HG03060 (cell line): ENCODE measurements around the gene FCRL2.
"Not testable (repeated sequence)": the region's sequence is repeated elsewhere in the genome, so short reads cannot be mapped to it uniquely, and the experiment has no call there.

Experiments used
- ATAC-seq: cut with Tn5 transposase; IDR thresholded peaks from one replicate; pipeline ENCODE4 v1.9.1; 2021; ENCODE audit warnings: low read depth, moderate number of reproducible peaks; ENCODE audit not compliant: unreplicated experiment

Gene FCRL2

DNA sequence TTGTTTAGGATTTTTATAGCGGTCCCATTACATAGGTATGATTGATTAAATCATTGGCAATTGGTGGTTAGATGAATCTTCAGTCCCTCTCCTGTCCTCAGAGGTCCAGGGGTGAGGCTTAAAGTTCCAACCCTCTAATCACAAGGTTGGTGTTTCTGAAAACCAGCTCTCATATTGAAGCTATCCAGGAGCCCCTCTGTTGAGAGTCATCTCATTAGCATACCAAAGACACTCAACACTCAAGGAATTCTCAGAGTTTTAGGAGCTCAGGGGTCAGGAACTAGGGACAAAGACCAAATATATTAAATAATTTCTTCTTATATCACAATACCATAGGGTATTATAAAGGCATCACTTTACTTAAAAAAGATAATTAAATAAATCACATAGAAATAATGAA lies 23.3 kb downstream of the FCRL2 start:
- no peak for ATAC-seq

- ATAC-seq: no peak
These were observed 25.6 kb downstream of the FCRL2 start for GRCh38 chr1:157751283-157751682.

DNA sequence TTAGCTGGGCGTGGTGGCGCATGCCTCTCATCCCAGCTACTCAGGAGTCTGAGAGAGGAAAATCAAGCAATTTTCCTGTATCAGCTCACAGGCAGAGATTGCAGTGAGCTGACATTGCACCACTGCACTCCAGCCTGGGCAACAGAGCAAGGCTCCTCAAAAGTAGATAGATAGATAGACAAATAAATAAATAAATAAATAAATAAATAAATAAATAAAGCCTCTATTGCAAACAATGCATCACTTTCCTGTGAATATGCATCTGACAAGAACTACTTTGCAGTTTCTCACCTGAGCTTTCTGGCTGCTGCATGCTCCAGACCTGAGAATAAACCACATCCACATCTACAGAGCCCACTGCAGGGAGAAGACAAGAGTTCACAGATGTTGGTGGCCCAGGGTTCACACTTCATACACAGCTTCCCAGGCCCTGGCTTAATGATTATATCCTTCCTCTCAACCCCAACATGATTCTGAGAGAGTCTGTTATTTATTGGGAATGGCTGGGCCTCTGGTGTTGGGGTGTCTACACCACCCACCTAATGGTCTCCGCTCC lies 28.6 kb downstream of the FCRL2 start:
- ATAC-seq: no peak

- no peak for ATAC-seq
These were observed 37.6 kb downstream of the FCRL2 start for GRCh38 chr1:157739229-157739901.

- ATAC-seq: not testable (repeated sequence)
These were observed 40.9 kb downstream of the FCRL2 start for GRCh38 chr1:157735991-157736390.

DNA sequence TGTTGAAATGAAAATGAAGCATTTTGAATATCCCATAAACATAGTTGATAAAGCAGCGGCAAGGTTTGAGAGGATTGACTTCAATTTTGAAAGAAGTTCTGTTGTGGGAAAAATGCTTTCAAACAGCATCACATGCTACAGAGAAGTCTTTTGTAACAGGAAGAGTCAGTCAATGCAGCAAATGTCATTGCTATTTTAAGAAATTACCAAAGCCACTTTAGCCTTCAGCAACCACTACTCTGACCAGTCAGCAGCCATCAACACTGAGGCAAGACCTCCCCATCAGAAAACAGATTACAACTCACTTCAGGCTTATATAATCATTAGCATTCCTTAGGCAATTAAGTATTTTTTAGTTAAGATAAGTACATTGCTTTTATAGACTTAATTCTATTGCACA lies 42.6 kb downstream of the FCRL2 start:
- no peak for ATAC-seq

GRCh38 chr1:157732755-157733154 lies 44.2 kb downstream of the FCRL2 start:
- no peak for ATAC-seq

DNA sequence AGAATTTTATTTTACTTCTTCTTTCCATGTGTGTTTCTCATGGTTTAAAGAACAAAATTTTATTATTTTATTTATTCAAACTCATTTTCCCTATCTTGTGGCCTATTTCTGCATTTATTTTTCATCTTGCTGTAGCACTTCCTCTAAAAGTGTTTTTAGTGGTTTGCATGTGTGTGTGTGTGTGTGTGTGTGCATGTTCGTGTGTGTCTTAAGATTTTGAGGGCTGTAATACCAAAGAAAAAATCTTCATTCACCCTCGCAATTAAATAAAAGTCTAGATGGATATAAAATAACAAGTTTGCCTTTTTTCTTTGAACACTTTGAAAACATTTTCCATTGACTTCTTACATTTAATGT lies 51.7 kb downstream of the FCRL2 start:
- no peak for ATAC-seq

DNA sequence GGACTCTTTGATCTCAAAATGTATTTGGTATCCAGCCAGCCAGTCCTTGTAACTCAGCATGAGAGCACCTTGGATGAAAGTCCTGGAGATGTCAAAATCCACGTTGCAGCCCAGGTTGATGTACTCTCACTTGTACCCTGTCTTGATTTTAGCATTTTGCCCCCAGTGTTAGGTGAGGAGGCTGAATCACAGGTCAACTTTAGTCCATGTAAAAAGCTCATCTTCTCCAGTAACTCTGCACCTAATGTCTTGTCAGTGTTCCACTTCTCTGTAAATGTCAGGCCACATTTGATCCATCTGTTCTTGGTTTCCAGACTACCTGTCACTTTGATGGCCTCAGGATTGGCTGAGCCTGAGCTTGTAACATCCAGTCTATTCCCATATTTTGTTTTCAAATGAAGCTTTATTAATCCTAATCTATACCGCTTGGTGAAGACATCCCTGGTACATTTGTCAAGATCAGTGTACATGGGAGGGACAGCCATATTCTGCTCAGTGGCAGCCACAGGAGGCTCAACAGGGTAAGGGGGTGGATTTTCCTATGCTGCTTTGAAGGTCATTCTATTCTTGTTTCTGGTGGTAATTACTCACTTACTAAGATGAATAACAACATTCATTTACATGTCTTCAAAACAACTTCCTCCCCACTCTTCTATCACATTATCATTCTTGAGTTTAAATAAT lies 52.3 kb downstream of the FCRL2 start:
- ATAC-seq: no peak

GRCh38 chr1:157723157-157723556 lies 53.8 kb downstream of the FCRL2 start:
- no peak for ATAC-seq

- ATAC-seq: no peak
These were observed 54.9 kb downstream of the FCRL2 start for GRCh38 chr1:157721985-157722384.

GRCh38 chr1:157715736-157716135 lies 61.2 kb downstream of the FCRL2 start:
- ATAC-seq: no peak

DNA sequence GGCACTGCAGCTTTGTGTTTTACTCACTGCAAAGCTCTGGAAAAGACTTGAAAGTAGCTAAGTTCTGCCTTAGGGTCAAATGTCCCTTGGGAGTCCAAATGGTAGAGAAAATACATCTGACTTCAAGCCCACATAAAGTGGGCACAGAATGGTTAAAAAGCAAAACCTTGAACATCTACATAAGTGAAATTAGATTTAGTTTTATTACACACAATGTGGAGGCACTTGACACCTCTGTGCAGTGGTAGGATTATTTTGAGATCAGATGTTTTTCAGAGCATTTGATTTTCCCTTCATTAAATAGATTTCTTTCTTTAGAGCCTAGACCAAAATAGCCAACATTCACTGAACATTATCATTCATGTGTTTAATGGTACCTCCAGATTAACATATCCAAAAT lies 65.1 kb downstream of the FCRL2 start:
- no peak for ATAC-seq

GRCh38 chr1:157704878-157705277 lies 72.1 kb downstream of the FCRL2 start:
- no peak for ATAC-seq

DNA sequence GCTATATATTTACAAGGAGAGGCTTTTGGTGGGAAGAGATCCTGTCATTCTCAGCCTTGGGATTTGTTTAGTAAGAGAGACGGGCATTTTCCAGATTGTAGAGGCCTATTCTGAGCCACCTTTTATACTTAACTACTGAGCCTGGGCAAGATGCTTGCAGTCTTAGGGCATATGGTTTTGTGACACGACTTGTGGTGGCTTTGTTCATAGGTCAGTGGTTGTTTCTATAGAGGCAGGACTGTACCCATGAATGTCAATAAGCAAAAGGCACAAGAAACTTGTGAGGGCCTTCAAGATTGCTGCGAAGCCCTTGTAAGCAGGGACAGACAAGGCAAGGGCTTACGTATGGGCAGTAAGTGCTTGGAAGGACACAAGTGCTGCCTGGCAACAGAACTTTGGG lies 73.0 kb downstream of the FCRL2 start:
- ATAC-seq: no peak

DNA sequence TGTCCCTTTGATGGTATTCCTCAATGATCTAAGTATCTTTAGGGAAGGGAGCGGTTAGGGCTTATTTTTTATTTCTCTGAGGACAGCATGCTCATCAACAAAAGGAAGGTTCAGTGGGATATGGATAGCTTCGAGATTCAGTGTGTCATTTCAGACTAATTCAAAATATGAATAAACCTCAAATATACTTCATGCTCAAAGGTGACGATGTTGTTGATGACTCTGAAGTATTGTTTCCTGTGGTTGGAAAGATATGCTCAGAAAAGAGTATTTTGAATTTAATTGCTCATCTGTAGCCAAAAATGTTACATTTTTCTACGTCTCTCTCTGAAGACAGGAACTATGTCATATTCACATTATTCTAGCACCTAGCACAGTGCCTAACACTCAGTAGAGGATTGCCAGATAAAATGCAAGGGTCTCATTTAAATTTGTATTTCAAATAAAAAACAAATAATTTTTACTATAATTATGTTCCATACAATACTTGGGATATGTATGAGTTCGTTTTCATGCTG lies 74.6 kb downstream of the FCRL2 start:
- no peak for ATAC-seq

DNA sequence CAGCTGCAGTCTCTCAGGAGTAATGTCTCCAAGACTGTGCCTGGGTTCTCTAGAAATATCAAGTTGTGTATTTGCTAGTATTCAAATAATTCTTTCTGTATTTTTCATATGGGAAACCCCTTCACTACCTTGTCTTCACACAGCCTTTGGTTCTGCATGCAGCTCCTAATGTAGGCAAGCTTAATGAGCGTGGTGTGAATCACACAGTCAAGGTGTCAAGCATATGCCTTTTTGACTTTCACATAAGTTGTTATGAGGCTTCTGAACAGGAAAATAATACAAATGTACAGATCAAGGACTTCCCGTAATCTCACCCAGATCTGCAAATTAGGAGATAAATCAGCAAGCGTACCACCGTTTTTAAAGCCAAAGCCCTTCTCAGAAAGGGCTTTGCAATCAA lies 76.2 kb downstream of the FCRL2 start, which contains the start of gene FCRL3:
TSS of gene FCRL3 (minus strand) at position 38 of the 400 bp plus-strand sequence. CDS start 280 bp downstream, outside the sequence.
- no peak for ATAC-seq

DNA sequence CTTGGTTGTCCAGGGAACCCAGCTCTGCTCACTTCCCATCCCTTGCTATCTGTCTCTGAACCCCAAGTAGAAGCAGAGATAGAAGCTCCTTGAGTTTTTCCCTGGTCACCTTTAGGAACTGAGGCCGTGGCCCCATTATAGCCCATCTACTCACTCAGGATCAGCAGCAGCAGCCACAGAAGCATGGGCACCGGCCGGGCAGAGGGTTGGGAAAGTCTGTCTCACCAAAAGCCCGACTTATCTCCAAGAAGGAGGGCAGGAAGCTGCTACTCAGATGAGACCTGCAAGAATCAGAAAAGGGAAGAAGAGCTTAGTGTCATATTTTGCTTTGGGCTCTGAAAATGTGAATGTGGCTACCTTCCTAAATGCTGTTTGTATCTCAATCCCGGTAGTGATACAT lies 76.6 kb downstream of the FCRL2 start:
- no peak for ATAC-seq

DNA sequence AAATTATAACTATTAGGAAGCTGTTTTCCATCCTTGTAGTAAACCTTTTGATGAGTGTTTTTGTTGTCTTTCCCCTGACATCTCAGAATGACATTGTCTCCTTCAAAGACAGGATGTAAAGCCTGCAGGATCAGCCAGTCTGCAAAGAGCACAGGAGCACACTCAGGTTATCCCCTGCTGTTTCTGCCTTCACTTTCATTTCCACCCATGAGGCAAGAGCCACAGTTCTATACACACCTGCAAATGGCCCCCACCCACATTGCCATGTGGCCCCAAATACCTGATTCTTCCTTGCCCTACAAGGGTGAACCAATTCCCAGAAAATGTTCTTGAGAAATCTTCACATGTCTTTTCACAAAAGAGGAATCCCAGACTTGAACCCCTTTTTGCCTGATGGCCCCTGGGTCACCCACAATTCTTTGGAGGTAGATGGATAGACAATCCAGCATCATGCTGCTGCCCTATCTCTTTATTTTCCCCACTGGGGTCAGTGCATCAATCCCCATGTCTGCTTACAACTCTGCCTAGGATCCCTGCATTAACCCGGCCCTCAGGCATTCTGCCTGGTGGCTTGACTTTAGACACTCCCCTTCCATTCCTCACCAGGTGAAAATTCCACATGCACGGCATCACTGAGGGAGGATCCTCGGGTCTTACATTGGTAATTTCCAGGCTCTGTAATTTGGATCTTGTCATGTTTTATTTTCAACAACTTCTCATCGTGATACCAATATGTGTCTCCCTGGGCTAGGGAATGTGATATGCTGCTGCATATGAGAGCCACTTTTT lies 79.0 kb downstream of the FCRL2 start:
- no peak for ATAC-seq

- ATAC-seq: no peak
These were observed 79.8 kb downstream of the FCRL2 start for GRCh38 chr1:157696966-157697628.
